ENCODE data around the gene WDR6.

The WDR6 gene

GRCh38 chr3:48982686-48983085 lies 24.5 kb upstream of the WDR6 start:
- no peaks in the 10 kb centered on the region for H4K20me1 ChIP-seq (ENCODE audit: insufficient read depth)
- H3K27ac ChIP-seq, result no peak overlapping the region
- H3K4me2 ChIP-seq, result no peak overlapping the region
- no peak overlapping the region for H3K9ac ChIP-seq
- H3K79me2 ChIP-seq (ENCODE audit: insufficient read depth, low read depth), result no peaks in the 10 kb centered on the region
- no peak overlapping the region for H2AFZ ChIP-seq (ENCODE audit: low read depth)
- H3K36me3 ChIP-seq (ENCODE audit: insufficient read depth), result no peaks in the 10 kb centered on the region
- no peak for TF ChIP-seq CTCF (conservative IDR thresholded peaks at IDR 0.05; ENCODE audit: low read depth, low read length)
- no peaks in the 10 kb centered on the region for H3K27me3 ChIP-seq (ENCODE audit: insufficient read depth, low read depth)
- peaks cover 3% of the 10 kb centered on the region for H3K4me1 ChIP-seq (ENCODE audit: low read depth, poor library complexity, severe bottlenecking)
- H3K4me3 ChIP-seq (IDR thresholded peaks at IDR 0.05; ENCODE audit: insufficient read depth, low read depth, low read length), result no peak overlapping the region

- Histone ChIP-seq H3K36me3 (ENCODE audit: insufficient read depth) (no peaks in the 10 kb centered on the region), H3K79me2 (ENCODE audit: insufficient read depth, low read depth) (no peaks in the 10 kb centered on the region), H3K4me3 (IDR thresholded peaks at IDR 0.05; ENCODE audit: insufficient read depth, low read depth, low read length) (no peak overlapping the region), H4K20me1 (ENCODE audit: insufficient read depth) (no peaks in the 10 kb centered on the region), H2AFZ (ENCODE audit: low read depth) (no peak overlapping the region), H3K4me1 (ENCODE audit: low read depth, poor library complexity, severe bottlenecking) (peaks cover 7% of the 10 kb centered on the region), H3K27me3 (ENCODE audit: insufficient read depth, low read depth) (no peaks in the 10 kb centered on the region), H3K4me2 (no peak overlapping the region), H3K9ac (no peak overlapping the region), H3K27ac (no peak overlapping the region)
- TF ChIP-seq CTCF (conservative IDR thresholded peaks at IDR 0.05; ENCODE audit: low read depth, low read length), result no peak
Observed at GRCh38 chr3:48983096-48983495, 24.1 kb upstream of the WDR6 start.

- no peak overlapping the region for H3K9ac ChIP-seq
- no peaks in the 10 kb centered on the region for H3K27me3 ChIP-seq (ENCODE audit: insufficient read depth, low read depth)
- no peak overlapping the region for H3K4me3 ChIP-seq (IDR thresholded peaks at IDR 0.05; ENCODE audit: insufficient read depth, low read depth, low read length)
- H3K79me2 ChIP-seq (ENCODE audit: insufficient read depth, low read depth), result no peaks in the 10 kb centered on the region
- H4K20me1 ChIP-seq (ENCODE audit: insufficient read depth), result no peaks in the 10 kb centered on the region
- H3K4me2 ChIP-seq, result no peak overlapping the region
- no peak overlapping the region for H3K27ac ChIP-seq
- TF ChIP-seq CTCF (conservative IDR thresholded peaks at IDR 0.05; ENCODE audit: low read depth, low read length), result no peak
- peaks cover 13% of the 10 kb centered on the region for H3K4me1 ChIP-seq (ENCODE audit: low read depth, poor library complexity, severe bottlenecking)
- H3K36me3 ChIP-seq (ENCODE audit: insufficient read depth), result no peaks in the 10 kb centered on the region
- H2AFZ ChIP-seq (ENCODE audit: low read depth), result no peak overlapping the region
Observed at GRCh38 chr3:48984663-48985062, 22.5 kb upstream of the WDR6 start.

GRCh38 chr3:48985831-48986376 lies 21.3 kb upstream of the WDR6 start:
- Histone ChIP-seq H3K4me1 (ENCODE audit: low read depth, poor library complexity, severe bottlenecking) (peaks cover 13% of the 10 kb centered on the region), H3K36me3 (ENCODE audit: insufficient read depth) (no peaks in the 10 kb centered on the region), H4K20me1 (ENCODE audit: insufficient read depth) (no peaks in the 10 kb centered on the region), H3K79me2 (ENCODE audit: insufficient read depth, low read depth) (peaks cover 4% of the 10 kb centered on the region; the same call in 1 of the 2 replicates), H3K4me3 (IDR thresholded peaks at IDR 0.05; ENCODE audit: insufficient read depth, low read depth, low read length) (no peak overlapping the region), H2AFZ (ENCODE audit: low read depth) (no peak overlapping the region), H3K27ac (no peak overlapping the region), H3K27me3 (ENCODE audit: insufficient read depth, low read depth) (no peaks in the 10 kb centered on the region), H3K9ac (no peak overlapping the region), H3K4me2 (no peak overlapping the region)
- no peak for TF ChIP-seq CTCF (conservative IDR thresholded peaks at IDR 0.05; ENCODE audit: low read depth, low read length)
